Measurements from ENCODE around the gene DPYSL5.

The DPYSL5 gene

DNA sequence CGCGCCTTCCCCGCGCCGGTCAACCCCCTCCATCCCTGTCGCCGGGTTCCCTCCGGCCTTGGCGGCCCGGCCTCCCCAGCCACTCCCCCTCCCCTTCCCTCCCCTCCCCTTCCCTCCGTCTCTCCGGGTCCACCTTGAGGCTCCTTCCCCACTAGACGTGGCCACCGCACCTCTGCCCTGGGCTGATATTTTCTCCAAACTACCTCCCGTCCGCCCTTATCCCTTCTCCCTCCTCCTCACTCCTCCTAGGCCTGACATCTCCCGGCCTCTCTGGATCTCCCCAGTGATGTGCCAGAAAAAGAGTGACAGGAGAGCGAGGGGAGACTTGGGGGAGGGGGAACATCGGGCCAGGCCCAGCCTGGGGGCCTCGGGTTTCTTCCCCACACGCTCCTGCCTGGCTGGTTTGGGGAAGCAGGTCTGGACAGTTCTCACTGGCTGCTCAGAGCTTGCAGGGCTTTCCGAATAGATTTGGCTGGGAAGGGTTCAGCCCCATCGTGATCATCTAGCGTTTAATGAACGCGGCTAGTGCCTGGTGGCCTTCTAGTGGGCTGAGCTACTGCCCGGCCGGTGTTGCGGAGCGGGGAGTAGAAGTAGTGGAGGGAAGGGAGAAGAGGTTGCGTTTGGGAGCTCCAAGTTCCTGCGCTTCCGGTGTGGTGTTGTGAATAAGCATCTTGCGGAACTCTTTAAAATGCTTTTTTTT lies 123.1 kb downstream of the DPYSL5 start:
- DNase-seq: peak; percentile 7

DNA sequence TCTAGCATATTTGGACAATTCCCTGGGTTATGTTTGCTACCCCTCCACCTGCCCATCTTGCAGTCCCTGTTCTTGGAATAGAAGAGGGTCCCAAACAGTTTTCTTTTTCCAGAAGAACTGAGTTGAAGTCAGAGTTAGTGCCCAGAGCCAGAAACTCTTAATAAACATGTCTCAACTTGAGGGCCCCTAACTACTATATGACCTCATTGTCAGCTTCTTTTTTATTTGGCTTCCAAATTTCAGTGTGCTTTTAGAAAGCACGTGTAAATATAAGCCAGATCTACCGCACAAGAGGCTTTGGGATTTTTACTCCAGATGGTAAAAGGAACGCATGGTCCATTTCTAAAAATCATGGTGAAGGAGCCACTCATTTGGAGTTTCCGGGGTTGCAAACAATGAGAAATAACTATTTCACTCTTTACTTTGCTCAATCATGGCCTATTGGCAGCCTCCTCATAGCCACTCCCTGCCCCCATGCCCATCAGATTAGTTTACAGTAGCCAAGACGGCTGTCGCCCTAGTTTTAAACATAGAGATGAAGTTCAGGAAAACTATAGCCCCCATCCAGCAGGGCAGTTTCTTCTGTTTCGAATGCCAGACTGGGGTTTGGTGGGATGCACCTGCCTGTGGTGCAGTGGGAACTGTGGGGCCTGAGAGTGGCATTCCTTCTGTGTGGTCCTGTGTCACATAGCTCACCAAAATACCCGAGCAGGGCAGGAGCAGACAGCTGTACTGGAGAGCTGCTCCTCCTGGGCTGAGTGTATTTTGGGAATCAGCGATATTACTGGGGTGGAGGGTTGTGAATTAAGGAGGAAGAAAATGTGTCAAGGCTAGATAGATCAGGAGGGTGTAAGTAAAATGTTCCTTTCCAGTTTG lies 124.2 kb downstream of the DPYSL5 start:
- DNase-seq: no peak

DNA sequence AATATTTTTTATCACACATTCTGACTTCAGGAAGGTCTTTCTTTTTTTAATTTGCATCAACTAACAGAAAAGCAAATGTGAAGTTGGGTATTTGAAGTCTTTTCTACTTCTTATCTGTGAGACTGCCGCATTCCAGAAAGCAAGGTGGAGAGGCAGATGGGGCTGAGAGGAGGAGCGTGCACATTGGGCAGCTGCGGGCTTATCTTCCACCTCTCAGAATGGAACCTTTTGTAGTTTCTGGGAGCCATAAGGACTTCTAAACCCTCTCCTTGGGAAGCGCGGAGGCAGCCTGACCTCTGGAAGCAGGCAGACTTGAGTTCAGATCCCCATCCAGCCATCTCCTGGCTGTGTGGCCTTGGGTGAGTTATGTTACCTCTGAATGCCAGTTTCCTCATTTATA lies 126.4 kb downstream of the DPYSL5 start:
- DNase-seq: no peak

DNA sequence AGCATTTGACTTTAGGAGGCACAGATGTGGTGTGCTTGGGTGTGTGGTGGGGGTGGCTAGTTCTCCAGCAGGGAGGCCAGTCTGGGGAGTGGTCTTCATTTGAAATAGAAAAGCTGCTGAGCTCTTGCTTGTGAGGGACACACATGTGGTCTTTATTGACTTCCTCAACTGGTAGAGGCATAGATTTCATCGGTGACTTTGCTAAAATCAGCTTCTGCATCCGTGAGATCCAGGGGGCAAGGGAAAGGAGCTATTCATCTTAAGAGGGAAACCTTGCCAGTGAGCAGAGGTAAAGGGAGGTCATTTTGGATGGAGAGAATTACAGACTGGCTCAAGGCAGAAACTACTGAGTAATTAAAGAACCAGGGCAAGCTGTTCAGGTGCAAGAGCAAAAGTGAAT lies 127.2 kb downstream of the DPYSL5 start:
- DNase-seq: no peak

DNA sequence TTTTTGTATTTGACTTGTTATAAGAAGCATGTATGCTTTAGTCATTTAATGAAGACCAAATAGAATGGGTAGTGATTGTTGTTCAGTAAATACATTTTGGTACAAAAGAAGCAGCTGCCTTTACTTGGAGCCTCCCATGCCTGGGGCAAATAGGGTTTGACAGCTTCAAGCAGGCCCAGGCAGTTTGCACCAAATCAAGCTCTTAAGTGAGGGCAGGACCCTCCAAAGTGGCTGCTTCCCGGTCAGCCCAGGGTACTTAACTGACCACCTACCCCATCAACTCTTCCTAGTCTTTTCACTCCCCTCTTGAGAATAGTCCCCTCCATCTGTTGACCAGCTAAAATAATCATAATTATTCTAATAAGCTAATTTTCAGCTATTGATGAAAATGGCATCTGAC lies 127.7 kb downstream of the DPYSL5 start:
- no peak for DNase-seq

DNA sequence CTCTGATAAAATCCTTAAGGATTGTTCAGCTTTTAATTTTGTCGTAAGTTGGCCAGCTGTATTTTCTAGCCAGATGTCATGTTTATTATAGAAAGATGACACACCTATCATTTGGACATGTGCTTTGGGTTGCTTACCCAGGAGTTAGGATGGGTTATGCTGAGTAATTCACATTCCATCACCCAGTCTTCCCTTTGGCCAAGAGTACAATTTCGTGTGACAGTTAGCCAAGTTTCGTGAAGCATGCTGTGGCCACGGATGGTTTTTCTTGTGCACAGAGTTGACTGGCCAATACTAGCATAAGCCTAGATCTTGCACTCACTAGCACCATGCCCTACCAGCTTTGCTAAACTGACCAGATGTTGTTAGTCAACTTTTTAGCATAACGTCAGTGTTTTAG lies 128.3 kb downstream of the DPYSL5 start:
- DNase-seq: no peak

DNA sequence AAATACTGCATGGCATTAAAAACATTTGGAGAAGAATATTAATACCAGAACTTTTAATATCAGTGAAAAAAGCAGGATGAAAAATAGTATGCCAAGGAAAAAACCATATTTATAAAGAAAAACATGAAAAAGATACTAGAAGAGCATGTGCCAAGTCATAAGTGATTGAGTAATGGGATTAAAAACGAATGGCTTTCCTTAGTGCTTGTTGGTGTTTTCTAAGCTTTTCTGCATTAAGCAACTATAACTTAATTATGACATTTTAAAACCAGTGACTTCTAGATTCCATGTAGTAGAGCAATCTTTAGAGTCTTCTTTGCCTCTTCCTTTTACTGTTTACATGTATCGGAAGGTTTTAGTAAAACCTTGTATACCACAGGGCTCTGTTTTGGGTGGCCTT lies 129.1 kb downstream of the DPYSL5 start:
- DNase-seq: no peak

DNA sequence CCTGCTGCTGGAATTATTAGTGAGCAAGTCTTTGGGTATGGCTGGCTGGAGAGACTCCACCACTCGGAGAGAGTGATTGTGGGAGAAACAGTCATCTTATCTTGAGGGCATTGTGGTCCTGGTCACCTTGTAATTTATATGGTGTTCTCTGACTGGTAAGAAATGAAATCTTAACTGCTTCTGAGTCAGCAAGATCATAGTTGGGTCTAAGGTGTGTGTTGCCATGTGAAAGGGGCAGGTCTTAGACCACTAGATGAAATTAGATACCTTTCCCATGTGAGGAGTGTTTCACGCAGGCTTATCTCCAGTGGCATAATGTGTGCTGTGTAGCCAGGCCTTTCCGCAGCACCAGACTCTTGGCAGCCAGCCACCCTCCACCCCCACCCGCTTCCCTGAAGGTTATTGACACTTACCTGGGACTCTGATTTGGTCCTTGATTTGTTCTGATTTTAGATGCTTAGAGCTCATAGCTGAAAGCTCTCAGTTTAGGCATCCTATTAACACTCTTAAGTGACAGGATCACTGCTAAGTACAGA lies 130.2 kb downstream of the DPYSL5 start:
- no peak for DNase-seq

DNA sequence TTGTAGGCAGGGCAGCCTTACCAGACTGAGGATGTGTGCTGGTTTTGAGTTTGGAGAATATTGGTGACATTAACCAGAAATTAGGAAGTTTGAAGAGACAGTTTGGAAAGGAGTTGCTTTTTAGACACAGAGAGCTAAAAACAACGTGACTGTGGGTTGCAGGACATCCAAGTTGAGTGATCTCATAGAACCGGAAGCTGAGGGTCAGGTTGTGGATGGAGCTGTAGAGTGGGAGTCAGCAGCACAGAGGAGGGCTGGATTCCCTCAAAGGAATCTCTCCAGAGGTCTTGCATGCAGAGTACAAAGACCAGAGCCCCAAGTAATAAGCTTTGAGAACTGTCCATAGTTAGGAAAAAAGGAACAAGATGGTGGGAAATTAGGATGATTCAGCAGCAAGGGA lies 131.8 kb downstream of the DPYSL5 start:
- no peak for DNase-seq

DNA sequence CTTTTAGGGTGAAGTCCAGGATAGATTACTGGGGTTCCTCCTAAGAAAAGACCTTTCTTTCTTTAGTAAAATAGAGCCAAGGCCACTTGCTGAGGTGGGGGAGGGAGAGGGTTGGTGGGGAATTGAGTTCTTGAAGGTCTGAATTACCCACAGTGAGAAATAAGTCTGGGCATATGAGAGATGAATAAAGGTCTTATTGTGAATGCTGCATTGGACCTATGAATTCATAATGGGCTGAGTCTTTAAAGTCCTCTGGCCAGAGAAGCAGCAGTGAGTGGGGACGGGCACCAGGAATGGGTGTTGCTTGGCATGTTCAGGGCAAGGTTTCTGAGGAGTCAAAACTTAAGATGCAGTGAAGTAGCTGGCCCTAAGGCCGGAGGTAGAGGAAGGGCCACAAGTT lies 133.0 kb downstream of the DPYSL5 start:
- DNase-seq: no peak

DNA sequence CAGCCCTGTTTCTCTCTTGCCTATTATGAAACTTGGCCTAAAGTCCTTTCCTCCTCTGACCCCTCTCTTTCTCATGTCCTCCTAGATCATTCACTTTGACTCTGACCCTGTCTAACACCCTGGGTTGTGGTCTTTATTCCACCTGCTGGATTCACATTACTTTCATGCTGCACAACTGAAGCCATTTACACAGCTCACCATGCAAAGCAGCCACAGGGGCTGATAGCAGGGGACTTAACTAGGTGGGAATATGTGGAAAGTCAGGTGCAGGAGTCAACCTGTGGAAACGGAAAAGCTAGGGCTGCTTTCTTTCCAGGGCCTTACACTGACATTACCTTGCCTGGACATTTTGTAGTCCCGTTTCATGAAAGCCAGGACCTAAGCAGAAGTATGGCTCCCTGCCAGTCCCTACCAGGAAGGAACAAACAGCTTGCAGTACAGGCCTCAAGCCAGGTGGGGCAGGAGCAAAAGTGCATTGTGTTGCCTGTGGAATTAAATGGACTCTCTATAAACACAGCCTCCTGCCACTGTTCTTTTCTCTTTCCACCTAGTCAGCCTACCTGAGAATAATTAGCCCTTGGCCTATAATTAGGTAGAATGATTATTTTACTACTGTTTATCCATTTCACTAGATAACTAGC lies 134.3 kb downstream of the DPYSL5 start:
- DNase-seq: no peak

DNA sequence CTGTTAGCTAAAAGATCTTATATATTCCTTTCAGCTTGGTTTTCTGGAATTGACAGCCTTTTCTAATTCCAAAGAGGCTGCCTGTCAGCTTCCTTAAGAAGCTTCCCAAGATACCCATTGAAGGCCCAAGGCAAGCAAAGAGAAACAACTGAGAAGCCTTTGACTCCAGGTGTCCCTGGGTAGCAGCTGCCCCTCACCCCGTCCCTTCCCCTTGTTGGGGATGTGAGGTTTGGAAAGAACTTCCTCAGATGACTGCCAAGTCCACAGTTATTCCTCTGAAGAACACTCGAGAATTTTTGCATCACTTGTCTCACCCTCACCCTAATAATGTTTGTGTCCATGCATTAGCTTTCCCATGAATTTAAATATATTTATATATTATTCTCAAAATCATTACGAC lies 135.8 kb downstream of the DPYSL5 start:
- DNase-seq: no peak

DNA sequence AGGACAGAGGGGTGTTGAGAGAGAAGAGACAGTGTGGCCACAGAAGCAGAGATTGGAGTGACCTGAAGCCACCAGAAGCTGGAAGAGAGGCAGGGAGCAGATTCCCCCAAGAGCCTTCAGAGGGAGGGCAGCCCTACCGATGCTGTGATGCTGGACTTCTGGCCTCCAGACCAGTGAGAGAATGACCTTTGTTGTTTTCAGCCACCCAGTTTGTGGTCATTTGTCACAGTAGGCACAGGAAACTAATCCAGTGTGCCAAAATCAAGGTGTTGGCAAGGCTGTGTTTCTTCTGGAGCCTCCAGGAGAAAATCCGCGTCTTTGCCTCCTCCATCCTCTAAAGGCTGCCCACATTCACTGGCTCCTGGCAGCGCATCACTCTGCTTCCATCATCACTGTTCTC lies 137.9 kb downstream of the DPYSL5 start:
- no peak for DNase-seq

DNA sequence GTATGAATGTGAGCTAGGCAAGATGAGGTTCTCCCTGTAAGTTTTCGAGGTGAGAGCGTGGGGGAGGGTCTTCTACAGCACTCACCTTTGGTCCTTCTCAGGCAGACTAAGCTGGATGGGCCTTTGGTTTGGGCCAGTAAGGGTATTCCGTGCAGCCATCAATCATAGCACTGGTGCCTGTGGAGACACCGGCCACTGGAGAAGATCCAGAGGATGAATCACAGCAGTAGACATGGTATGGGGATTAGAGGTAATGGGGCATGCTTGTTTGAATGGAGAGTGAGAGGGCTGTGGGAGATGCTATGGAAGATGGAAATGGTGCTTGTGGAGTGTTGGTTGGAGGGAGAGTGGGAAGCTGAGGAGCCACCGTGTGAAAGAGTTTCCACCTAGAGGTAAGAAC lies 138.6 kb downstream of the DPYSL5 start:
- DNase-seq: no peak

DNA sequence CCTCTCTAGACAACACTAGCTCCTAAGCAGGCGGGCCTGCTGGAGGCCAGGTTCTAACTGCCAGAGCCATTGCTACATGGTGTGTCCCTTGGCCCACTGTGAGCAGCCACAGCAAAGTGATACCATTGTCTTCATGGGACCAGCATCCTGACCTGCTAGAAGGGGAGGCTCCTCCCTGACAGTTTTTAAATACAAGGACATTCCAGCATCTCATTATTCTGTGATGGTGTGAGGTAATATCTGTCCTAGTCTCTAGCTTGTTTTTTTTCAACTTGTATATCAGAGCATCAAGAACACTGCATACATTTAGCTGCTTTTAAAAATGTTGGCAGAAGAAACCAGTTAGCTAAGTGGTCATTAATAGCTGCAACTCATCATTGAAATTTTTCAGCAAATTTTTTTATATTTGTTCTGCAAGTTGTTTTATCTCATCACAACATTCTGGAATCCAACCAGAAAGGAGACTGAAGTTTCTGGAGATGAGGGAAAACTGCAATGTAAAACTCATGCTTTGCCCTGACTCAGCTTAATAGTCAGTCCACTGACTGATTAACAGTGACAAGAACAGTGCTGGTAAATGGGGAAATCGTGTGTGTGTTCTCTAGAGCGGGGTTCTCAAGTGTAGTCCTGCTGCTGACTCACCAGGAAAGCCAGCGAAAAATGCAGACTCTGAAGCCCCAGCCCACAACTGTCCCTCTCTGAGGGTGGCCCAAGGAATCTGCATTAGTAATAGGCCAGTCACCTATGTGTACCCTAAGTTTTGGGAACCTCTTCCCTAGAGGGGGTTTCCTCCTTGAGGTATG lies 140.3 kb downstream of the DPYSL5 start:
- no peak for DNase-seq

DNA sequence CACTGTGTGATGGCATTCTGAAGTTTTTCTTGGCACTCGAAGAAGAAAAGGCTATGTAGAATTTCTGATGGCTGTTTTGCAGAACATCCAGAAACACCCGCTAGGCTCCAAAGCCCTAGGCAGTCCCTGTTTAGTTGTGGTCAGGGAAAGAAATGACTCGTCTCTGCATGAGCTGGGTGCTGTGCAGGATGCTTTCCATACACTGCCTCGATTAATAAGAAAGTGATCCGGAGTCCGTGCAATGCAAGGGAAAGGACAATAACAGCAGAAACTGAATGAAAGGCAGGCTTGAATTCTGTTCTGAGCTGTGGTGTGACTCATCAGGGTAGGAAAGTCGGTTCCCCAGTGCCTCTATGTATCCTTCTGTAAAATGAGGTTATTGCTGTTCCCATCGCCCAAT lies 141.2 kb downstream of the DPYSL5 start:
- DNase-seq: no peak

DNA sequence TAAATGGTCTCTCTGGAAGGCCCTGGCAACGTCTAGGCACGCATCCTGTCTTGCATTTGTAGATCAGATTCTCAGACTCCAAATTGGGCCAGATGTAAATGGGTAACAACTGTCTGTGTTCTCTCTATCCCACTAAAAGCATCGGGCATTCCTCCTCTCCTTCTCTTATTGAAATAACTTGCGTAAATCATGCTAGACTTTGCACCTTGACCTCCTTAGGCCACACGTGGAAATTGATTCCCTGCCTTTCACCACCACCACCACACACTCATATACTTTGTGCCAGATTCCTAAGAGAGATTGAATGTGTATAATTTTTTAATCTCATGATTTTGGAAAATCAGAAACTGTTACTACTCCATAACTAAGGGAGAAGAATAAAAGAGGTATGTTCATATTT lies 143.8 kb downstream of the DPYSL5 start:
- DNase-seq: no peak

DNA sequence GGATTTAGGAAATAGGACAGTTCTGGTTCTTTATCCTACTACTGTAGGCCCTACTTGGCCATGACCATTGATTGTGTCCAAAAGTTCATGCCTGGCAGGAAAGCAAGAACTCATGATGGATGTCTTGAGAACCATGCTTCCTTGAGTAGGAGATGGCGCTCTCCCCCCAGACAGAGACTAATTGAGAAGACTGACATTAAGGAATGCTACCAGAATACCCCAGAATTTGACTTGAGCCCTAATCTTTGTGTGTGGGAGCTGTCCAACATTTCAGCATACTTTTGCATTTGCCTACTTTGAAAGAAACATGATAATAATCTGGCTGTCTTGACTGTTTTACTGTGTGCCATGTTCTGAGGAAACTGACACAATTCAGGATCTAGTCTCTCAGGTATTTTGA lies 145.8 kb downstream of the DPYSL5 start:
- DNase-seq: no peak

DNA sequence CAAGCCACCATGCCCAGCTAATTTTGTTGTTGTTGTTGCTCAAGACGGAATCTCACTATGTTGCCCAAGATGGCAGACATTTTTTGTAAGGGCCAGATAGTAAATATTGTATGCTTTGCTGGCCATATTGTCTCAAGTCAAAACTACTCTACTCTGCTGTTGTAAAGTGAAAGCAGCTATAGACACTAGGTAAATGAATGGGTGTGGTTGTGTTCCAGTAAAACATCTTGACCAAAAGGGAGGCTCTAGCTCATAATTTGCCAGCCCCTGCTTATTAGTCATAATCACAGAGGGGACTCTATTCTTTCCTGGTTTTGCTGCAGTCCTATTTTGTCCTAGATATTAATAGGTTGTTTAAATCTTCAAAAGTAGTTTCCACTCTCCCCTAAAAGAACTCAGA lies 147.1 kb downstream of the DPYSL5 start:
- no peak for DNase-seq

DNA sequence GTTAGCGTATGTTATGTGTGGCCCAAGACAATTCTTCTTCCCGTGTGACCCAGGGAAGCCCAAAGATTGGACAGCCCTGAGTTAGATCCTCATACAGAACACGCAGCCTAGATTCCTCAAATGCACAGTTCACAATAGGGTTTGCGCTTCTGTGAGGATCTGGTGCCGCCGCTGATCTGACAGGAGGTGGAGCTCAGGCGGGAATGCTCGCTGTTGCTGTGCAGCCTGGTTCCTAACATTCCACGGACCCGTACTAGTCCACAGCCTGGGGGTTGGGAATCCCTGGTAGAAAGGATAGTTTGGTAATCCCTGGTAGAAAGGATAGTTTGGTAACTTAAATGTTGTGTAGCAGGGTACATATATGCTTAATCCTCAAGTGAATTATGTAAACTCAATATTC lies 149.5 kb downstream of the DPYSL5 start:
- no peak for DNase-seq

DNA sequence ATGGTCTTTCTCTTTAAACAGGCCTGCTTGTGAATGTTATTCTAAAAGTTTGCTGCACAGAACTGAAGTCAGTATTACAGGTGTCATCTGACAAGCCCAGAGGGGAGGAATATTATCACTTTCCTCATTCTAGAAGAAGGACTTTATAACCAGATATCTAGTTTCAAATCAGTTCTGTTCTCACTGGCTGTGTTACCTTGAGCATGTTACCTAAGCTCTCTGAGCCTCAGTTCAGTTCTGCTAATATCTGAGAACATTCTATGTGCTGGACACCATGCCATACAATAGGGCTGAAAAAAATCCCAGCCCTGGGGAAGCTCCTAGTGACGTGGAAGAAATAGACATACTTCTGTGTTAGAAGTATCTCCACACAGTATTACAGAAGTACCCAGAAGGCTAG lies 150.4 kb downstream of the DPYSL5 start:
- no peak for DNase-seq

Data from NCI-H526 treated with DMSO at 0.1 percent for 48 hours (cell line).